MM.1S (cell line): ENCODE data around the gene ACYP2.
A peak's percentile ranks its signal among the peaks of the same experiment; 100 is the strongest.

Experiments used
- DNase-seq: peaks from one replicate; pipeline ENCODE4 v3.0.0-alpha.2; 2015
- H2AFZ ChIP-seq: fragments of 300-600 bp; sonication (generic); 2 replicates; pipeline ENCODE4 v1.6.0; 2016; ENCODE audit warnings: antibody characterized with exemption, low read length
- H3F3A ChIP-seq: fragments of 300-600 bp; sonication (generic); 2 replicates; pipeline ENCODE4 v1.6.1; 2016; ENCODE audit warnings: mild to moderate bottlenecking, antibody characterized with exemption, low read length, moderate library complexity, mixed read lengths; ENCODE audit not compliant: insufficient read depth
- H3K27ac ChIP-seq: fragments of 300-600 bp; sonication (generic); 2 replicates; pipeline ENCODE4 v1.5.1; 2016; ENCODE audit warnings: mild to moderate bottlenecking, low read length
- H3K27me3 ChIP-seq: fragments of 300-600 bp; sonication (generic); replicated peaks from 2 replicates; pipeline ENCODE4 v1.6.0; 2016; ENCODE audit warnings: low read length; ENCODE audit not compliant: insufficient read depth
- H3K36me3 ChIP-seq: fragments of 300-600 bp; sonication (generic); replicated peaks from 2 replicates; pipeline ENCODE4 v1.6.1; 2016; ENCODE audit warnings: mild to moderate bottlenecking, low read length, mixed read lengths; ENCODE audit not compliant: insufficient read depth
- H3K4me1 ChIP-seq: fragments of 300-600 bp; sonication (generic); 2 replicates; pipeline ENCODE4 v1.6.1; 2016; ENCODE audit warnings: low read length, mixed read lengths
- H3K4me2 ChIP-seq: fragments of 300-600 bp; sonication (generic); 2 replicates; pipeline ENCODE4 v1.6.0; 2016; ENCODE audit warnings: low read depth, low read length
- H3K4me3 ChIP-seq: fragments of 300-600 bp; sonication (generic); 2 replicates; pipeline ENCODE4 v1.5.1; 2016; ENCODE audit warnings: low read length, mixed read lengths
- H3K79me2 ChIP-seq: fragments of 300-600 bp; sonication (generic); 2 replicates; pipeline ENCODE4 v1.6.1; 2016; ENCODE audit warnings: mixed run types, low read length, mixed read lengths
- H3K9ac ChIP-seq: fragments of 300-600 bp; sonication (generic); 2 replicates; pipeline ENCODE4 v1.6.1; 2016; ENCODE audit warnings: low read length, mixed read lengths
- H3K9me2 ChIP-seq: fragments of 300-600 bp; sonication (generic); replicated peaks from 2 replicates; pipeline ENCODE4 v1.6.1; 2016; ENCODE audit warnings: mild to moderate bottlenecking, low read length, mixed read lengths; ENCODE audit not compliant: insufficient read depth
- H3K9me3 ChIP-seq: fragments of 300-600 bp; sonication (generic); replicated peaks from 2 replicates; pipeline ENCODE4 v1.6.1; 2016; ENCODE audit warnings: mild to moderate bottlenecking, low read length, mixed read lengths; ENCODE audit not compliant: insufficient read depth
- H4K20me1 ChIP-seq: fragments of 300-600 bp; sonication (generic); 2 replicates; pipeline ENCODE4 v1.6.1; 2016; ENCODE audit warnings: mild to moderate bottlenecking, low read length, moderate library complexity, mixed read lengths; ENCODE audit not compliant: insufficient read depth
- CTCF ChIP-seq: fragments of 300-600 bp; sonication (generic); IDR thresholded peaks from 2 replicates; pipeline ENCODE4 v1.5.1; 2016; ENCODE audit warnings: antibody characterized with exemption, low read length, mixed read lengths
- EZH2 ChIP-seq: fragments of 300-600 bp; sonication (generic); optimal IDR thresholded peaks from 2 replicates; pipeline ENCODE3; 2017; ENCODE audit warnings: low read depth, mild to moderate bottlenecking, antibody characterized with exemption, low read length, mixed read lengths
- EZH2phosphoT487 ChIP-seq: fragments of 300-600 bp; sonication (generic); IDR thresholded peaks from 2 replicates; pipeline ENCODE4 v1.6.1; 2018; ENCODE audit warnings: antibody characterized with exemption, low read length

Gene ACYP2

GRCh38 chr2:54298514-54298913, 183.1 kb downstream of the ACYP2 start:
- no peaks in the 10 kb centered on the region for H3K27me3 ChIP-seq
- no peak overlapping the region for H3K9ac ChIP-seq
- TF ChIP-seq EZH2phosphoT487 (no peak), EZH2 (no peak), CTCF (no peak)
- no peaks in the 10 kb centered on the region for H3K9me2 ChIP-seq
- H3K4me2 ChIP-seq, result peak overlapping the region; percentile 28
- peak overlapping the region; percentile 11; the same call in 1 of the 2 replicates for H2AFZ ChIP-seq
- no peak overlapping the region for H3K4me3 ChIP-seq
- no peaks in the 10 kb centered on the region for H3K9me3 ChIP-seq
- H3K4me1 ChIP-seq, result peaks cover 10% of the 10 kb centered on the region
- no peak overlapping the region for H3K27ac ChIP-seq
- DNase-seq, result peak; percentile 66
- H3F3A ChIP-seq, result no peaks in the 10 kb centered on the region
- H3K79me2 ChIP-seq, result no peaks in the 10 kb centered on the region
- no peaks in the 10 kb centered on the region for H3K36me3 ChIP-seq
- H4K20me1 ChIP-seq, result no peaks in the 10 kb centered on the region

- no peaks in the 10 kb centered on the region for H3K27me3 ChIP-seq
- no peaks in the 10 kb centered on the region for H3K9me3 ChIP-seq
- no peaks in the 10 kb centered on the region for H4K20me1 ChIP-seq
- H3K4me1 ChIP-seq, result peaks cover 3% of the 10 kb centered on the region; the same call in 1 of the 2 replicates
- no peak overlapping the region for H2AFZ ChIP-seq
- no peak overlapping the region for H3K4me2 ChIP-seq
- TF ChIP-seq EZH2phosphoT487 (no peak), EZH2 (no peak), CTCF (no peak)
- H3K27ac ChIP-seq, result no peak overlapping the region
- H3K4me3 ChIP-seq, result no peak overlapping the region
- H3K9me2 ChIP-seq, result no peaks in the 10 kb centered on the region
- no peak for DNase-seq
- no peaks in the 10 kb centered on the region; the same call in 1 of the 2 replicates for H3K36me3 ChIP-seq
- H3K9ac ChIP-seq, result no peak overlapping the region
- H3K79me2 ChIP-seq, result no peaks in the 10 kb centered on the region
- no peaks in the 10 kb centered on the region for H3F3A ChIP-seq
These were observed 188.2 kb downstream of the ACYP2 start for GRCh38 chr2:54303631-54304030.

- Histone ChIP-seq H3K9me2 (no peaks in the 10 kb centered on the region), H2AFZ (no peak overlapping the region), H3K4me3 (no peak overlapping the region), H3K9ac (no peak overlapping the region), H3K27ac (no peak overlapping the region), H3K79me2 (no peaks in the 10 kb centered on the region), H3K9me3 (no peaks in the 10 kb centered on the region), H3K36me3 (no peaks in the 10 kb centered on the region; the same call in 1 of the 2 replicates), H3K4me2 (no peak overlapping the region), H3F3A (no peaks in the 10 kb centered on the region), H4K20me1 (no peaks in the 10 kb centered on the region), H3K4me1 (no peaks in the 10 kb centered on the region; the same call in 1 of the 2 replicates), H3K27me3 (no peaks in the 10 kb centered on the region)
- DNase-seq, result no peak
- TF ChIP-seq EZH2phosphoT487 (no peak), CTCF (no peak), EZH2 (no peak)
These were observed 191.1 kb downstream of the ACYP2 start for GRCh38 chr2:54306556-54306955.
